ENCODE results near the gene SKI. TPM values are rescaled to one million over a fixed set of nuclear protein-coding genes. Genes with fewer than 3 reads are reported as not detected.
A peak's percentile ranks its signal among the peaks of the same experiment; 100 is the strongest.

SKI gene
- total and polyA plus RNA-seq, 2 of the 4 experiments (the other 2 are of a cell fraction), result 2.3 to 20.1 TPM

- ATAC-seq (ENCODE audit: low read depth), result no peak
- H3K56ac ChIP-seq (ENCODE audit: extremely low read depth, insufficient read depth, low read length), result no peak overlapping the region
- peaks cover 3% of the 10 kb centered on the region; the same call in 1 of the 2 replicates for H3K9me3 ChIP-seq (ENCODE audit: control insufficient read depth, insufficient read depth, low read length)
- no TSS peak for BruUV-seq (replicated peaks)
- no peak overlapping the region for H2BK15ac ChIP-seq (ENCODE audit: low read depth, low read length)
- 0 out of 4 replicates have a peak overlapping the region, but pooled peaks of 1 of the 2 experiments have one; percentile 66 for H4K8ac ChIP-seq (ENCODE audit: low read depth in 2 of 2, low read length in 2 of 2)
- peaks cover 17% of the 10 kb centered on the region for H3K4me1 ChIP-seq (ENCODE audit: control insufficient read depth, insufficient read depth, low read length)
- H3K36me3 ChIP-seq (ENCODE audit: control insufficient read depth, insufficient read depth, low read length), result no peaks in the 10 kb centered on the region
- no peak overlapping the region for H2BK5ac ChIP-seq (ENCODE audit: low read depth, low read length, poor library complexity, severe bottlenecking)
- peak overlapping the region; percentile 60 for H2AK9ac ChIP-seq (replicated peaks; ENCODE audit: low read depth, low read length, poor library complexity)
- no peak overlapping the region for H4K91ac ChIP-seq (ENCODE audit: insufficient read depth, low read depth, low read length)
- no peaks in the 10 kb centered on the region for H4K20me1 ChIP-seq (ENCODE audit: insufficient read depth, low read length)
- no peak overlapping the region for H3K27ac ChIP-seq (ENCODE audit: insufficient read depth, low read length)
- H3K79me1 ChIP-seq (ENCODE audit: low read depth in 1 of 2, low read length in 2 of 2), result 0 out of 4 replicates have a peak, but pooled peaks cover 0 to 4% of the 10 kb centered on the region in 2 experiments
- peak overlapping the region; percentile 92; the same call in 1 of the 2 replicates for H4K5ac ChIP-seq (ENCODE audit: low read depth, low read length)
- DNase-seq, result no peak
- H3K14ac ChIP-seq (replicated peaks; ENCODE audit: low read depth, low read length), result no peak overlapping the region
- H3K4ac ChIP-seq (ENCODE audit: low read depth, low read length), result peak overlapping the region; percentile 85
- intact Hi-C loops (cut with micrococcal nuclease), result no loop called here
- no peak overlapping the region; the same call in 1 of the 2 replicates for H3K4me2 ChIP-seq (ENCODE audit: low read depth, low read length)
- H2AFZ ChIP-seq (replicated peaks; ENCODE audit: low read length, poor library complexity), result peak overlapping the region; percentile 53
- H3K23ac ChIP-seq (ENCODE audit: low read depth, low read length), result no peak overlapping the region
- H3K9ac ChIP-seq (ENCODE audit: low read depth, low read length), result no peak overlapping the region
- dilution Hi-C loops (cut with HindIII; ENCODE audit: low sequenced_read_pairs, unreplicated experiment), result no loop called here
- no peak overlapping the region for H3K4me3 ChIP-seq (ENCODE audit: insufficient read depth, low read depth, low read length)
- H2BK20ac ChIP-seq (ENCODE audit: low read depth, low read length), result no peak overlapping the region
- TF ChIP-seq MXI1 (IDR thresholded peaks at IDR 0.05; ENCODE audit: borderline replicate concordance, low read depth, low read length) (no peak), RCOR1 (IDR thresholded peaks at IDR 0.05; ENCODE audit: insufficient replicate concordance, low read length) (no peak), RAD21 (IDR thresholded peaks at IDR 0.05; ENCODE audit: low read length) (no peak), CHD1 (IDR thresholded peaks at IDR 0.05; ENCODE audit: low read depth, low read length) (no peak), CEBPB (IDR thresholded peaks at IDR 0.05; ENCODE audit: low read depth, low read length) (no peak), MAZ (IDR thresholded peaks at IDR 0.05; ENCODE audit: borderline replicate concordance, low read depth, low read length) (no peak), USF2 (IDR thresholded peaks at IDR 0.05; ENCODE audit: low read depth, low read length) (no peak), SMC3 (IDR thresholded peaks at IDR 0.05; ENCODE audit: low read depth, low read length) (no peak), POLR2A (IDR thresholded peaks at IDR 0.05; ENCODE audit: low read depth, low read length) (no peak), MAFK (IDR thresholded peaks at IDR 0.05; ENCODE audit: low read depth, low read length) (no peak), ELK1 (IDR thresholded peaks at IDR 0.05; ENCODE audit: borderline replicate concordance, low read depth, low read length) (no peak)
- TF ChIP-seq, protein P1, sequence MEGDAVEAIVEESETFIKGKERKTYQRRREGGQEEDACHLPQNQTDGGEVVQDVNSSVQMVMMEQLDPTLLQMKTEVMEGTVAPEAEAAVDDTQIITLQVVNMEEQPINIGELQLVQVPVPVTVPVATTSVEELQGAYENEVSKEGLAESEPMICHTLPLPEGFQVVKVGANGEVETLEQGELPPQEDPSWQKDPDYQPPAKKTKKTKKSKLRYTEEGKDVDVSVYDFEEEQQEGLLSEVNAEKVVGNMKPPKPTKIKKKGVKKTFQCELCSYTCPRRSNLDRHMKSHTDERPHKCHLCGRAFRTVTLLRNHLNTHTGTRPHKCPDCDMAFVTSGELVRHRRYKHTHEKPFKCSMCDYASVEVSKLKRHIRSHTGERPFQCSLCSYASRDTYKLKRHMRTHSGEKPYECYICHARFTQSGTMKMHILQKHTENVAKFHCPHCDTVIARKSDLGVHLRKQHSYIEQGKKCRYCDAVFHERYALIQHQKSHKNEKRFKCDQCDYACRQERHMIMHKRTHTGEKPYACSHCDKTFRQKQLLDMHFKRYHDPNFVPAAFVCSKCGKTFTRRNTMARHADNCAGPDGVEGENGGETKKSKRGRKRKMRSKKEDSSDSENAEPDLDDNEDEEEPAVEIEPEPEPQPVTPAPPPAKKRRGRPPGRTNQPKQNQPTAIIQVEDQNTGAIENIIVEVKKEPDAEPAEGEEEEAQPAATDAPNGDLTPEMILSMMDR (conservative IDR thresholded peaks at IDR 0.05; ENCODE audit: low read depth, low read length), result no peak
- in situ Hi-C loops (cut with MboI; ENCODE audit: low sequenced_read_pairs), result no loop called here
- no peak overlapping the region; the same call in 1 of the 2 replicates for H3K18ac ChIP-seq (ENCODE audit: low read depth, low read length)
- peaks cover 6% of the 10 kb centered on the region; the same call in 1 of the 2 replicates for H3K27me3 ChIP-seq (ENCODE audit: control insufficient read depth, insufficient read depth, low read length)
- H3K9me1 ChIP-seq (ENCODE audit: insufficient read depth, low read length), result no peaks in the 10 kb centered on the region
- WGBS, 2 experiments (ENCODE audit: extremely low coverage in 2 of 2, insufficient read length in 1 of 2), result 72% methylated on average over 27 of the region's 41 CpGs; no CpG with 5 or more reads in 1 of the 2 experiments
- ChIA-PET POLR2A (ENCODE audit: unreplicated experiment) (no interaction called here), CTCF (no interaction called here)
- H2BK120ac ChIP-seq (ENCODE audit: low read depth, low read length), result peak overlapping the region; percentile 64; the same call in 1 of the 2 replicates
- peak overlapping the region; percentile 10; the same call in 1 of the 2 replicates for H2AK5ac ChIP-seq (ENCODE audit: low read depth, low read length)
These were observed 92.9 kb downstream of the SKI start for GRCh38 chr1:2320760-2321667.
